PC-9 (cell line): Measurements from ENCODE around the gene UBA1.

Source experiments
- EZH2 ChIP-seq: fragments of 200-600 bp; sonication (generic); IDR thresholded peaks from 2 replicates; pipeline ENCODE4 v1.8.0; 2017; ENCODE audit warnings: antibody characterized with exemption, low read depth
- TF ChIP-seq, protein P1 (sequence below): fragments of 200-600 bp; sonication (generic); conservative IDR thresholded peaks from 2 replicates; pipeline ENCODE4 v1.6.1; 2017; ENCODE audit warnings: mixed run types, antibody characterized with exemption, mild to moderate bottlenecking, moderate library complexity

DNA sequence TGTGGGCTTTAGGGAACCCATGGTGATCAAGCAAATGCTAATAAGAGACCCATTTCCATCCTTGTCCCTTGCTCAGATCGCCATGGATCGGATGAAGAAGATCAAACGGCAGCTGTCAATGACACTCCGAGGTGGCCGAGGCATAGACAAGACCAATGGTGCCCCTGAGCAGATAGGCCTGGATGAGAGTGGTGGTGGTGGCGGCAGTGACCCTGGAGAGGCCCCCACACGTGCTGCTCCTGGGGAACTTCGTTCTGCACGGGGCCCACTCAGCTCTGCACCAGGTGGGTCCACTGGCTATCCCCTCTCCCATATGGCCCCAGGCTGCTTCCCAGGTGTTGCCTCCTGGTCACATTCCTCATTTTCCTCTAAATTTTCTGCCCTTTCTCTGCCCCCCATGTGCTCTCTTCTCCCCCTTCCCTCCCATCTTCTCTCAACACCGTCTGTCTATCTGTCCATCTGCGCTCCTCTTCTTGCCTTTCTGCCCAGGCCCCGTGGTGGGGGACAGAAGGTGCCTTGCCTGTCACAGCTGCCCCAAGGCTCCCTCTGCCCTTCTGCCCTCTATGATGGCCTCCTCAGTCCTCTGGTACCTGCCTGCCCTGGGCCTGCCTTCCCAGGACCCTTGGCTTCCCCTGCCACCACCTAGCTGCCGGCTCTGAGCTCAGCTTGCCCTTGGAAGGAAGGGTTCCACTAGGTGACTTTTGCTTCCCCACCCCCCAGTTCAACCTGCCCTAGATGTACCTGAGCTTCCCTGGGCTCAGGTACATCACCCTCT lies 30.0 kb downstream of the UBA1 start:
- TF ChIP-seq, protein P1, sequence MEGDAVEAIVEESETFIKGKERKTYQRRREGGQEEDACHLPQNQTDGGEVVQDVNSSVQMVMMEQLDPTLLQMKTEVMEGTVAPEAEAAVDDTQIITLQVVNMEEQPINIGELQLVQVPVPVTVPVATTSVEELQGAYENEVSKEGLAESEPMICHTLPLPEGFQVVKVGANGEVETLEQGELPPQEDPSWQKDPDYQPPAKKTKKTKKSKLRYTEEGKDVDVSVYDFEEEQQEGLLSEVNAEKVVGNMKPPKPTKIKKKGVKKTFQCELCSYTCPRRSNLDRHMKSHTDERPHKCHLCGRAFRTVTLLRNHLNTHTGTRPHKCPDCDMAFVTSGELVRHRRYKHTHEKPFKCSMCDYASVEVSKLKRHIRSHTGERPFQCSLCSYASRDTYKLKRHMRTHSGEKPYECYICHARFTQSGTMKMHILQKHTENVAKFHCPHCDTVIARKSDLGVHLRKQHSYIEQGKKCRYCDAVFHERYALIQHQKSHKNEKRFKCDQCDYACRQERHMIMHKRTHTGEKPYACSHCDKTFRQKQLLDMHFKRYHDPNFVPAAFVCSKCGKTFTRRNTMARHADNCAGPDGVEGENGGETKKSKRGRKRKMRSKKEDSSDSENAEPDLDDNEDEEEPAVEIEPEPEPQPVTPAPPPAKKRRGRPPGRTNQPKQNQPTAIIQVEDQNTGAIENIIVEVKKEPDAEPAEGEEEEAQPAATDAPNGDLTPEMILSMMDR, result no peak
- no peak for TF ChIP-seq EZH2
